ENCODE measurements around the gene MAP6. TPM values are rescaled to one million over a fixed set of nuclear protein-coding genes. Genes with fewer than 3 reads are reported as not detected.

MAP6 gene
- total and polyA plus RNA-seq, 9 of the 15 experiments (the other 6 are each of a cell fraction or from before 2014, with no cell fraction given), result not detected

DNA sequence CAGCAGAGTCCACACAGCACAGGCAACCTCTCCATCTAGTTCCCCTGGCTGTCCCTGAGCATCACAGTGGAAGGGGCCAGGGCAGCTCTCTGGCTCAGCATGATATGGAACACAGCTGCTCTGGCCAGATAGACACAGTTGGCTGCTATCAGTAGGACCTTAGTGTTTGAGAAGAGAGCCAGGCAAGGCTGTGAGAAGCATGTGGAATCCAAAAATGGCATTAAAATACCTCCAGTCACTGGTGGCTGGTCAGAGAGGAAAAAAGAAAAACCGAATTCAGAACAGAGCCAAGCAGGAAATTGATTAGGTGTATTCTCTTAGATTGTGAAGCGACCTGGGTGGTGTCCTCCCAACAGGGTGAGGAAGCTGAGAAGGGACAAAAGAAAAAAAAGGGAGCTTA lies 78.9 kb downstream of the MAP6 start (continued):
- TF ChIP-seq PHF21A (IDR thresholded peaks at IDR 0.05; ENCODE audit: borderline replicate concordance, low read depth) (no peak), ILK (tag; IDR thresholded peaks at IDR 0.05; ENCODE audit: borderline replicate concordance, low read depth) (no peak), SOX6 (IDR thresholded peaks at IDR 0.05) (peak; percentile 92), ELF2 (CRISPR knock-in tag; IDR thresholded peaks at IDR 0.05) (no peak), MAFK (IDR thresholded peaks at IDR 0.05; ENCODE audit: low read length) (no peak; the same call in 1 of the 2 replicates), EP400 (IDR thresholded peaks at IDR 0.05) (peak; percentile 57), CBX3 (IDR thresholded peaks at IDR 0.05; ENCODE audit: borderline replicate concordance in 1 of 2, low read length in 2 of 2) (peak in 1 of 2 experiments; percentile 89; a peak in 2 of 3 replicates), SIX5 (IDR thresholded peaks at IDR 0.05; ENCODE audit: borderline replicate concordance in 1 of 2, insufficient read depth in 1 of 2, low read depth in 1 of 2, low read length in 2 of 2) (no peak), ZNF324 (CRISPR knock-in tag; IDR thresholded peaks at IDR 0.05) (no peak), HMG20A (CRISPR knock-in tag; conservative IDR thresholded peaks at IDR 0.05) (no peak), RNF2 (IDR thresholded peaks at IDR 0.05) (peak; percentile 85; the same call in 1 of the 2 replicates), CBX8 (IDR thresholded peaks at IDR 0.05; ENCODE audit: borderline replicate concordance, extremely low read depth, low read depth, low read length, poor library complexity, severe bottlenecking) (no peak)
- TF ChIP-seq, protein P1, sequence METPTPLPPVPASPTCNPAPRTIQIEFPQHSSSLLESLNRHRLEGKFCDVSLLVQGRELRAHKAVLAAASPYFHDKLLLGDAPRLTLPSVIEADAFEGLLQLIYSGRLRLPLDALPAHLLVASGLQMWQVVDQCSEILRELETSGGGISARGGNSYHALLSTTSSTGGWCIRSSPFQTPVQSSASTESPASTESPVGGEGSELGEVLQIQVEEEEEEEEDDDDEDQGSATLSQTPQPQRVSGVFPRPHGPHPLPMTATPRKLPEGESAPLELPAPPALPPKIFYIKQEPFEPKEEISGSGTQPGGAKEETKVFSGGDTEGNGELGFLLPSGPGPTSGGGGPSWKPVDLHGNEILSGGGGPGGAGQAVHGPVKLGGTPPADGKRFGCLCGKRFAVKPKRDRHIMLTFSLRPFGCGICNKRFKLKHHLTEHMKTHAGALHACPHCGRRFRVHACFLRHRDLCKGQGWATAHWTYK (CRISPR knock-in tag; IDR thresholded peaks at IDR 0.05), result no peak
- TF ChIP-seq, protein P2, sequence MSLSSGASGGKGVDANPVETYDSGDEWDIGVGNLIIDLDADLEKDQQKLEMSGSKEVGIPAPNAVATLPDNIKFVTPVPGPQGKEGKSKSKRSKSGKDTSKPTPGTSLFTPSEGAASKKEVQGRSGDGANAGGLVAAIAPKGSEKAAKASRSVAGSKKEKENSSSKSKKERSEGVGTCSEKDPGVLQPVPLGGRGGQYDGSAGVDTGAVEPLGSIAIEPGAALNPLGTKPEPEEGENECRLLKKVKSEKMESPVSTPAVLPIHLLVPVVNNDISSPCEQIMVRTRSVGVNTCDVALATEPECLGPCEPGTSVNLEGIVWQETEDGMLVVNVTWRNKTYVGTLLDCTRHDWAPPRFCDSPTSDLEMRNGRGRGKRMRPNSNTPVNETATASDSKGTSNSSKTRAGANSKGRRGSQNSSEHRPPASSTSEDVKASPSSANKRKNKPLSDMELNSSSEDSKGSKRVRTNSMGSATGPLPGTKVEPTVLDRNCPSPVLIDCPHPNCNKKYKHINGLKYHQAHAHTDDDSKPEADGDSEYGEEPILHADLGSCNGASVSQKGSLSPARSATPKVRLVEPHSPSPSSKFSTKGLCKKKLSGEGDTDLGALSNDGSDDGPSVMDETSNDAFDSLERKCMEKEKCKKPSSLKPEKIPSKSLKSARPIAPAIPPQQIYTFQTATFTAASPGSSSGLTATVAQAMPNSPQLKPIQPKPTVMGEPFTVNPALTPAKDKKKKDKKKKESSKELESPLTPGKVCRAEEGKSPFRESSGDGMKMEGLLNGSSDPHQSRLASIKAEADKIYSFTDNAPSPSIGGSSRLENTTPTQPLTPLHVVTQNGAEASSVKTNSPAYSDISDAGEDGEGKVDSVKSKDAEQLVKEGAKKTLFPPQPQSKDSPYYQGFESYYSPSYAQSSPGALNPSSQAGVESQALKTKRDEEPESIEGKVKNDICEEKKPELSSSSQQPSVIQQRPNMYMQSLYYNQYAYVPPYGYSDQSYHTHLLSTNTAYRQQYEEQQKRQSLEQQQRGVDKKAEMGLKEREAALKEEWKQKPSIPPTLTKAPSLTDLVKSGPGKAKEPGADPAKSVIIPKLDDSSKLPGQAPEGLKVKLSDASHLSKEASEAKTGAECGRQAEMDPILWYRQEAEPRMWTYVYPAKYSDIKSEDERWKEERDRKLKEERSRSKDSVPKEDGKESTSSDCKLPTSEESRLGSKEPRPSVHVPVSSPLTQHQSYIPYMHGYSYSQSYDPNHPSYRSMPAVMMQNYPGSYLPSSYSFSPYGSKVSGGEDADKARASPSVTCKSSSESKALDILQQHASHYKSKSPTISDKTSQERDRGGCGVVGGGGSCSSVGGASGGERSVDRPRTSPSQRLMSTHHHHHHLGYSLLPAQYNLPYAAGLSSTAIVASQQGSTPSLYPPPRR (CRISPR knock-in tag; IDR thresholded peaks at IDR 0.05; ENCODE audit: borderline replicate concordance), result no peak
- TF ChIP-seq, protein P3, sequence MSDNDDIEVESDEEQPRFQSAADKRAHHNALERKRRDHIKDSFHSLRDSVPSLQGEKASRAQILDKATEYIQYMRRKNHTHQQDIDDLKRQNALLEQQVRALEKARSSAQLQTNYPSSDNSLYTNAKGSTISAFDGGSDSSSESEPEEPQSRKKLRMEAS (CRISPR knock-in tag; IDR thresholded peaks at IDR 0.05), result peak; percentile 91
- TF ChIP-seq, protein P4, sequence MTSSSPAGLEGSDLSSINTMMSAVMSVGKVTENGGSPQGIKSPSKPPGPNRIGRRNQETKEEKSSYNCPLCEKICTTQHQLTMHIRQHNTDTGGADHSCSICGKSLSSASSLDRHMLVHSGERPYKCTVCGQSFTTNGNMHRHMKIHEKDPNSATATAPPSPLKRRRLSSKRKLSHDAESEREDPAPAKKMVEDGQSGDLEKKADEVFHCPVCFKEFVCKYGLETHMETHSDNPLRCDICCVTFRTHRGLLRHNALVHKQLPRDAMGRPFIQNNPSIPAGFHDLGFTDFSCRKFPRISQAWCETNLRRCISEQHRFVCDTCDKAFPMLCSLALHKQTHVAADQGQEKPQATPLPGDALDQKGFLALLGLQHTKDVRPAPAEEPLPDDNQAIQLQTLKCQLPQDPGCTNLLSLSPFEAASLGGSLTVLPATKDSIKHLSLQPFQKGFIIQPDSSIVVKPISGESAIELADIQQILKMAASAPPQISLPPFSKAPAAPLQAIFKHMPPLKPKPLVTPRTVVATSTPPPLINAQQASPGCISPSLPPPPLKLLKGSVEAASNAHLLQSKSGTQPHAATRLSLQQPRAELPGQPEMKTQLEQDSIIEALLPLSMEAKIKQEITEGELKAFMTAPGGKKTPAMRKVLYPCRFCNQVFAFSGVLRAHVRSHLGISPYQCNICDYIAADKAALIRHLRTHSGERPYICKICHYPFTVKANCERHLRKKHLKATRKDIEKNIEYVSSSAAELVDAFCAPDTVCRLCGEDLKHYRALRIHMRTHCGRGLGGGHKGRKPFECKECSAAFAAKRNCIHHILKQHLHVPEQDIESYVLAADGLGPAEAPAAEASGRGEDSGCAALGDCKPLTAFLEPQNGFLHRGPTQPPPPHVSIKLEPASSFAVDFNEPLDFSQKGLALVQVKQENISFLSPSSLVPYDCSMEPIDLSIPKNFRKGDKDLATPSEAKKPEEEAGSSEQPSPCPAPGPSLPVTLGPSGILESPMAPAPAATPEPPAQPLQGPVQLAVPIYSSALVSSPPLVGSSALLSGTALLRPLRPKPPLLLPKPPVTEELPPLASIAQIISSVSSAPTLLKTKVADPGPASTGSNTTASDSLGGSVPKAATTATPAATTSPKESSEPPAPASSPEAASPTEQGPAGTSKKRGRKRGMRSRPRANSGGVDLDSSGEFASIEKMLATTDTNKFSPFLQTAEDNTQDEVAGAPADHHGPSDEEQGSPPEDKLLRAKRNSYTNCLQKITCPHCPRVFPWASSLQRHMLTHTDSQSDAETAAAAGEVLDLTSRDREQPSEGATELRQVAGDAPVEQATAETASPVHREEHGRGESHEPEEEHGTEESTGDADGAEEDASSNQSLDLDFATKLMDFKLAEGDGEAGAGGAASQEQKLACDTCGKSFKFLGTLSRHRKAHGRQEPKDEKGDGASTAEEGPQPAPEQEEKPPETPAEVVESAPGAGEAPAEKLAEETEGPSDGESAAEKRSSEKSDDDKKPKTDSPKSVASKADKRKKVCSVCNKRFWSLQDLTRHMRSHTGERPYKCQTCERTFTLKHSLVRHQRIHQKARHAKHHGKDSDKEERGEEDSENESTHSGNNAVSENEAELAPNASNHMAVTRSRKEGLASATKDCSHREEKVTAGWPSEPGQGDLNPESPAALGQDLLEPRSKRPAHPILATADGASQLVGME (CRISPR knock-in tag; IDR thresholded peaks at IDR 0.05), result no peak

All from K562 (cell line).